ENCODE data around the gene CYREN.

- TF ChIP-seq CTCF (IDR thresholded peaks at IDR 0.05) = no peak
- no peak for TF ChIP-seq POLR2A (IDR thresholded peaks at IDR 0.05)
- TF ChIP-seq POLR2AphosphoS5 (IDR thresholded peaks at IDR 0.05) = no peak
- no peak for TF ChIP-seq EP300 (IDR thresholded peaks at IDR 0.05)
Observed at GRCh38 chr7:135213831-135214230, 43.3 kb upstream of the CYREN start.

Measured in upper lobe of left lung (tissue), 4 donors.